Right lobe of liver (tissue), 4 donors: ENCODE measurements around the gene PSMB7.

Experiments
- CTCF ChIP-seq, 4 donors: fragments of 200-600 bp in 3 of 4; fragments of 450-650 bp in 1 of 4; IDR thresholded peaks; one replicate each; pipeline versions ENCODE4 v1.5.1 to v1.8.0; 2016 to 2022; ENCODE audit warnings: antibody characterized with exemption in 4 of 4, mild to moderate bottlenecking in 2 of 4
- POLR2A ChIP-seq: fragments of 450-650 bp; IDR thresholded peaks from one replicate; pipeline ENCODE4 v1.6.1; 2017; ENCODE audit warnings: antibody characterized with exemption, mild to moderate bottlenecking
- donor health status: DM: no; HTN: no; CAD: no.
- donor health status: DM: no; HTN: no; CAD: no.
- donor health status: DM: no; HTN: yes; CAD: no.

DNA sequence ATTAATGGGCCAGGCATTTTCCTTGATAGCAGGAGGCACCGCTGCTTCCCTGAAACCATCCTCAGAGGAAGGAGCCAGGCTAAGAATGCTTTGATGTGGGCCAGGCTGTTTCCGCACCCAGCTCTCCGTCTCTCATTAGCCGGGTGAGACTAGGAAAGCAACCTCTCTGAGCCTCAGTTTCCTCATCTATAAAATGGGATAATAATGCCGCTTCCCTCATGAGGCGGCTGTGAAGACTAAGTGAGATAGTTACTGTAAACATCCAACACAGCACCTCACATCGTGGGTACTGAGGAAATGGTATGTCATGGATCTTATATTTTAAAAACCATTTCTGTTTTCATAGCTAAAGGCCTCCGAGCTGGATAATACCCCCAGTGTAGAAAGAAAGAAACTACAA, 111.0 kb downstream of the PSMB7 start:
- TF ChIP-seq CTCF (IDR thresholded peaks at IDR 0.05) (no peak), POLR2A (no peak)
